Endothelial cell of umbilical vein (primary cell): ENCODE results near the gene ZNF831. TPM values are rescaled to one million over a fixed set of nuclear protein-coding genes. Genes with fewer than 3 reads are reported as not detected.

ENCODE experiments used
- BruUV-seq: library from RNA; stranded (reverse); fragments of 400-500 nt; replicated peaks from 2 replicates; lab custom pipeline; 2021; lab: Mats Ljungman, UMichigan
- CTCF ChIA-PET: fragments of 300-600, 350-600 bp; sonication (Branson Sonifier 250); formaldehyde crosslinking; loops from one replicate; lab custom pipeline; 2021; ENCODE audit warnings: antibody characterized with exemption, inconsistent platforms; lab: Charles Lee
- POLR2A ChIA-PET: fragments of 300-600, 350-600 bp; sonication (Branson Sonifier 250); formaldehyde crosslinking; loops from one replicate; lab custom pipeline; 2021; ENCODE audit warnings: antibody characterized with exemption, inconsistent platforms; lab: Charles Lee
- DNase-seq: peaks from one replicate; pipeline ENCODE4 v3.0.0-alpha.2; 2011; ENCODE audit warnings: low read depth, low spot score
- FAIRE-seq: peaks from 2 replicates; lab custom pipeline; 2011; peaks lifted over from hg19 to GRCh38; lab: Jason Lieb, UNC
- H2AFZ ChIP-seq: 2 replicates; pipeline ENCODE4 v1.6.0; 2012; ENCODE audit warnings: low read depth, low read length, control low read depth, inconsistent platforms
- H3K27ac ChIP-seq: 2 replicates; pipeline ENCODE4 v1.5.1; 2011; ENCODE audit warnings: low read depth, mild to moderate bottlenecking, control low read depth, low read length, moderate library complexity; ENCODE audit not compliant: insufficient read depth
- H3K27me3 ChIP-seq, 2 experiments: 2 replicates each; pipeline versions ENCODE4 v1.6.0 to v1.6.1; 2011; ENCODE audit warnings: low read length in 2 of 2, mixed read lengths in 1 of 2; ENCODE audit not compliant: control insufficient read depth in 2 of 2, insufficient read depth in 2 of 2
- H3K36me3 ChIP-seq, 2 experiments: 2 replicates in 1 of 2; 3 replicates in 1 of 2; pipeline ENCODE4 v1.5.1; 2011; ENCODE audit warnings: low read length in 2 of 2, mild to moderate bottlenecking in 1 of 2, moderate library complexity in 1 of 2; ENCODE audit not compliant: control insufficient read depth in 2 of 2, insufficient read depth in 2 of 2; ENCODE audit errors: extremely low read depth in 1 of 2
- H3K4me1 ChIP-seq: 3 replicates; pipeline ENCODE4 v1.5.1; 2011; ENCODE audit warnings: mild to moderate bottlenecking, low read length; ENCODE audit not compliant: control insufficient read depth, insufficient read depth; ENCODE audit errors: extremely low read depth
- H3K4me2 ChIP-seq: 2 replicates; pipeline ENCODE4 v1.6.1; 2011; ENCODE audit warnings: low read length, control low read depth, mixed read lengths; ENCODE audit not compliant: insufficient read depth
- H3K4me3 ChIP-seq, 3 experiments: fragments of 200-600 bp in 1 of 3; sonication (generic), shearing (Covaris generic) in 1 of 3; replicated peaks in 1 of 3; 2 replicates each; pipeline ENCODE4 v1.5.1; 2011 to 2016; ENCODE audit warnings: control low read depth in 3 of 3, low read length in 3 of 3, mild to moderate bottlenecking in 2 of 3, inconsistent platforms in 1 of 3, low read depth in 1 of 3, moderate library complexity in 1 of 3; ENCODE audit not compliant: insufficient read depth in 1 of 3
- H3K79me2 ChIP-seq: 2 replicates; pipeline ENCODE4 v1.6.0; 2012; ENCODE audit warnings: low read length, inconsistent platforms; ENCODE audit not compliant: control insufficient read depth, insufficient read depth
- H3K9ac ChIP-seq: replicated peaks from 2 replicates; pipeline ENCODE3; 2011; ENCODE audit warnings: low read length, control low read depth; ENCODE audit not compliant: insufficient read depth; ENCODE audit errors: extremely low read depth
- H3K9me1 ChIP-seq: replicated peaks from 3 replicates; pipeline ENCODE4 v1.6.0; 2011; ENCODE audit warnings: mild to moderate bottlenecking, low read length; ENCODE audit not compliant: control insufficient read depth, insufficient read depth; ENCODE audit errors: extremely low read depth
- H3K9me3 ChIP-seq: replicated peaks from 2 replicates; pipeline ENCODE4 v1.5.1; 2012; ENCODE audit warnings: low read length, inconsistent platforms; ENCODE audit not compliant: control insufficient read depth, insufficient read depth
- H4K20me1 ChIP-seq: replicated peaks from 2 replicates; pipeline ENCODE3; 2011; ENCODE audit warnings: mild to moderate bottlenecking, low read length; ENCODE audit not compliant: control insufficient read depth, insufficient read depth; ENCODE audit errors: extremely low read depth
- EZH2 ChIP-seq: IDR thresholded peaks from 2 replicates; pipeline ENCODE4 v1.6.1; 2012; ENCODE audit warnings: borderline replicate concordance, low read depth, mild to moderate bottlenecking, moderate library complexity, low read length, inconsistent platforms; ENCODE audit not compliant: severe bottlenecking
- FOS ChIP-seq: IDR thresholded peaks from 2 replicates; pipeline ENCODE4 v1.6.1; 2011; ENCODE audit warnings: mild to moderate bottlenecking, low read length, moderate library complexity, borderline replicate concordance; ENCODE audit not compliant: insufficient read depth
- GATA2 ChIP-seq: IDR thresholded peaks from 2 replicates; pipeline ENCODE4 v1.7.0; 2011; ENCODE audit warnings: low read depth, mild to moderate bottlenecking, moderate library complexity, mixed read lengths, low read length; ENCODE audit not compliant: insufficient read length, insufficient read depth
- JUN ChIP-seq: IDR thresholded peaks from 2 replicates; pipeline ENCODE4 v1.6.1; 2011; ENCODE audit warnings: borderline replicate concordance, low read depth; ENCODE audit not compliant: insufficient read length, insufficient read depth
- MYC ChIP-seq: IDR thresholded peaks from one replicate; pipeline ENCODE4 v1.6.1; 2011; ENCODE audit warnings: mild to moderate bottlenecking, low read depth, low read length
- POLR2A ChIP-seq: IDR thresholded peaks from 2 replicates; pipeline ENCODE4 v1.6.1; 2012; ENCODE audit warnings: low read depth, mild to moderate bottlenecking, control low read depth, low read length
- POLR2AphosphoS5 ChIP-seq: IDR thresholded peaks from 2 replicates; pipeline ENCODE4 v1.6.1; 2012; ENCODE audit warnings: low read depth, mild to moderate bottlenecking, control low read depth, low read length, moderate library complexity; ENCODE audit not compliant: insufficient read depth
- dilution Hi-C: fragments of 300-500 bp; cut with MboI; formaldehyde crosslinking; loops from one replicate; pipeline ENCODE4 v1.15.0; 2019; ENCODE audit warnings: low sequenced_read_pairs; ENCODE audit not compliant: extremely low pct_ligation_motif_present
- intact Hi-C: fragments of 100-400 bp; cut with micrococcal nuclease; formaldehyde crosslinking; loops from one replicate; pipeline ENCODE4 v1.10.0; 2022
- polyA plus RNA-seq, 4 experiments: library from polyadenylated mRNA; depleted of rRNA in 3 of 4; stranded (reverse) in 3 of 4; unstranded in 1 of 4; fragments of >200 nt; gene quantifications; 2 replicates each; pipeline versions ENCODE4 v1.2.1 to v1.2.3, GENCODE V29; 2011 to 2012; ENCODE audit warnings: missing spikeins in 1 of 4
- total RNA-seq: library from RNA; stranded (reverse); gene quantifications from 2 replicates; pipeline ENCODE4 v1.2.3, GENCODE V29; 2021
- TF ChIP-seq, protein P1 (sequence below), 2 donors: IDR thresholded peaks; 1 replicate in 1 of 2; 2 replicates in 1 of 2; pipeline ENCODE4 v1.5.1; 2011; ENCODE audit warnings: low read length in 2 of 2, mild to moderate bottlenecking in 2 of 2, moderate library complexity in 2 of 2, control low read depth in 1 of 2, inconsistent platforms in 1 of 2, low read depth in 1 of 2; ENCODE audit not compliant: insufficient read depth in 1 of 2; ENCODE audit errors: extremely low read depth in 1 of 2
- TF ChIP-seq, protein P2 (sequence below): IDR thresholded peaks from 2 replicates; pipeline ENCODE4 v1.6.1; 2011; ENCODE audit not compliant: insufficient read depth, insufficient read length

The ZNF831 gene
- total and polyA plus RNA-seq, 2 donors (not counting 3 experiments of a cell fraction or from before 2014, with no cell fraction given): not detected

DNA sequence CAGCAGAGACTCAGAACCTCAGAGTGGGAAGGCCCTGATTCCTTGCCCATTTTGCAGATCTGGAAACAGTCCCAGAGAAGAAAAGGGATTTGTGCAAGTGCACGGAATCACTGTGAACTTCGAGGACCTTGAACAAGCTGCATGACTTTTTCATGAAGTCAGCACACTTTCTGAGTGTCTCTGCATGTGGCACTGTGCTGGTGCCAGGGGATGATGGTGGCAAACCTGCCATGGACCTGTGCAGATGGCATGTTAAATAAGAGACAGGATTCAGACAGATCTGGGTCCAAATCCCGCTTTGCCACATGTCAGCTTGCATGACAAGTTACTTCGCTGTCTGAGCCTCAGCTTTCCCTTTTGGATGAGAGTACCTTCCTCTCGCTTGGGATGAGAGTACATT is 26.8 kb downstream of the ZNF831 start:
- no peak for TF ChIP-seq JUN
- TF ChIP-seq GATA2: no peak
- TF ChIP-seq, protein P1, sequence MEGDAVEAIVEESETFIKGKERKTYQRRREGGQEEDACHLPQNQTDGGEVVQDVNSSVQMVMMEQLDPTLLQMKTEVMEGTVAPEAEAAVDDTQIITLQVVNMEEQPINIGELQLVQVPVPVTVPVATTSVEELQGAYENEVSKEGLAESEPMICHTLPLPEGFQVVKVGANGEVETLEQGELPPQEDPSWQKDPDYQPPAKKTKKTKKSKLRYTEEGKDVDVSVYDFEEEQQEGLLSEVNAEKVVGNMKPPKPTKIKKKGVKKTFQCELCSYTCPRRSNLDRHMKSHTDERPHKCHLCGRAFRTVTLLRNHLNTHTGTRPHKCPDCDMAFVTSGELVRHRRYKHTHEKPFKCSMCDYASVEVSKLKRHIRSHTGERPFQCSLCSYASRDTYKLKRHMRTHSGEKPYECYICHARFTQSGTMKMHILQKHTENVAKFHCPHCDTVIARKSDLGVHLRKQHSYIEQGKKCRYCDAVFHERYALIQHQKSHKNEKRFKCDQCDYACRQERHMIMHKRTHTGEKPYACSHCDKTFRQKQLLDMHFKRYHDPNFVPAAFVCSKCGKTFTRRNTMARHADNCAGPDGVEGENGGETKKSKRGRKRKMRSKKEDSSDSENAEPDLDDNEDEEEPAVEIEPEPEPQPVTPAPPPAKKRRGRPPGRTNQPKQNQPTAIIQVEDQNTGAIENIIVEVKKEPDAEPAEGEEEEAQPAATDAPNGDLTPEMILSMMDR (IDR thresholded peaks at IDR 0.05; ENCODE audit: extremely low read depth in 1 of 2, insufficient read depth in 1 of 2, low read depth in 1 of 2, low read length in 2 of 2): no peak
- TF ChIP-seq MYC: no peak
- TF ChIP-seq, protein P2, sequence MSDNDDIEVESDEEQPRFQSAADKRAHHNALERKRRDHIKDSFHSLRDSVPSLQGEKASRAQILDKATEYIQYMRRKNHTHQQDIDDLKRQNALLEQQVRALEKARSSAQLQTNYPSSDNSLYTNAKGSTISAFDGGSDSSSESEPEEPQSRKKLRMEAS: no peak
- TF ChIP-seq POLR2A: no peak
- TF ChIP-seq EZH2: no peak
- TF ChIP-seq FOS: no peak
- TF ChIP-seq POLR2AphosphoS5: no peak
- dilution Hi-C loops: no loop called here
- no TSS peak for BruUV-seq
- CTCF ChIA-PET: interaction anchor here (0.7 kb wide), 1 partner anchor 17 kb away, joined by 3 read pairs; no protein-coding TSS in a partner anchor
- Histone ChIP-seq H3K27me3 (no peaks in the 10 kb centered on the region), H4K20me1 (no peaks in the 10 kb centered on the region), H3K9ac (no peak overlapping the region), H3K4me2 (no peak overlapping the region), H3K4me3 (no peak overlapping the region), H2AFZ (no peak overlapping the region), H3K36me3 (no peaks in the 10 kb centered on the region), H3K79me2 (no peaks in the 10 kb centered on the region), H3K9me3 (no peaks in the 10 kb centered on the region), H3K27ac (no peak overlapping the region), H3K4me1 (no peaks in the 10 kb centered on the region), H3K9me1 (no peaks in the 10 kb centered on the region)
- intact Hi-C loops: no loop called here
- POLR2A ChIA-PET: no interaction called here
- DNase-seq (no peak), FAIRE-seq (no peak)
